Motor neuron (in vitro differentiated cells): Measurements from ENCODE around the gene CCDC121. TPM values are rescaled to one million over a fixed set of nuclear protein-coding genes. Genes with fewer than 3 reads are reported as not detected.
A peak's percentile ranks its signal among the peaks of the same experiment; 100 is the strongest.
"Not testable (repeated sequence)": the region's sequence is repeated elsewhere in the genome, so short reads cannot be mapped to it uniquely, and the experiment has no call there.

Experiments used
- ATAC-seq, 8 experiments: fragments of 200-7000 bp; cut with Tn5 transposase; replicated peaks in 6 of 8; 2 replicates each; pipeline ENCODE4 v1.8.0; 2021; ENCODE audit warnings: mild to moderate bottlenecking in 8 of 8, moderate library complexity in 8 of 8
- H3K27ac ChIP-seq, 2 donors: fragments of 250-450 bp; sonication (Bioruptor Pico); 2 replicates each; pipeline ENCODE4 v1.9.0; 2021; ENCODE audit warnings: antibody characterized with exemption in 2 of 2, mild to moderate bottlenecking in 2 of 2, moderate library complexity in 1 of 2
- H3K4me1 ChIP-seq, 2 donors: fragments of 250-450 bp; sonication (Bioruptor Pico); replicated peaks in 1 of 2; 2 replicates each; pipeline ENCODE4 v1.6.1; 2021; ENCODE audit warnings: antibody characterized with exemption in 2 of 2, mild to moderate bottlenecking in 2 of 2, moderate library complexity in 1 of 2
- H3K4me3 ChIP-seq, 5 donors: fragments of 250-450 bp; sonication (Bioruptor Pico); 2 replicates each; pipeline ENCODE4 v1.9.0; 2021; ENCODE audit warnings: antibody characterized with exemption in 5 of 5, mild to moderate bottlenecking in 5 of 5, moderate library complexity in 4 of 5
- WGBS, 10 experiments: fragments of 450-650 bp; shearing (Covaris generic); methylation state at CpG; one replicate each; pipeline ENCODE4 v1.0.0; 2022; 5-methylcytosine and 5-hydroxymethylcytosine counted together
- in situ Hi-C, 9 experiments: fragments of 400-800 bp; cut with MboI; loops; one replicate each; pipeline ENCODE4 v1.15.0; 2021; ENCODE audit warnings: low sequenced_read_pairs in 9 of 9, low pct_unique_long_range_greater_than_20kb in 2 of 9; ENCODE audit not compliant: unreplicated experiment in 9 of 9
- total RNA-seq, 8 experiments: library from RNA; unstranded; fragments of 300-600 nt; gene quantifications; 2 replicates each; pipeline versions ENCODE4 v1.2.3 to v1.2.4, GENCODE V29; 2022

The CCDC121 gene
- total RNA-seq, 8 experiments from 2014 or later, result 2.4 to 18.5 (median 6.5) TPM

DNA sequence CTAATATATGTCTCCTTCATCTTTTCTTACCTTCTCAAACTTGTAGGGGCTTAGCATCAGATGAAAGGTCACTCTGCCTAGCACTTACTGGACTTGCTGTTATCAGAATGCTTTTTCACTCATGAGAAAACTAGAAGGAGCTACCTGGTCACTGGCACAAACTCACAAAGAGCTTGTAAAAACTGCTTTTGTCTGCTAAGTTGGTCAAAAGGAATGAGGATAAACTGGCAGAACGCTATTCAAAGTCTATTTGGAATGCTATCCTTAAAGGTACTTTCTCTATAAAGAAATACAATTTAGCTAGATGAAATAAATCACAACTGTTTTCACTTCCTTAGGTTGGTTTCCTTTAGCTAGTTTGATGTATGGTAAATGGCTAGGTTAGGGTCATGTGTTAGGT, 2.5 kb downstream of the CCDC121 start:
- peaks cover 17 to 21% of the 10 kb centered on the region in 2 donors for H3K4me1 ChIP-seq
- 60 to 100% (median 90%) methylated on average over 1 of the region's 1 CpG; no CpG with 5 or more reads in 3 of the 10 experiments for WGBS, 10 experiments
- H3K4me3 ChIP-seq, H3K27ac ChIP-seq, ATAC-seq, in situ Hi-C loops: not testable (repeated sequence)

- in situ Hi-C loops, result no loop called here
- ATAC-seq, result no peak
- Histone ChIP-seq H3K27ac (no peak overlapping the region), H3K4me3 (no peak overlapping the region), H3K4me1 (peaks cover 15 to 21% of the 10 kb centered on the region in 2 donors)
These were observed 3.9 kb downstream of the CCDC121 start for GRCh38 chr2:27624943-27625342.

DNA sequence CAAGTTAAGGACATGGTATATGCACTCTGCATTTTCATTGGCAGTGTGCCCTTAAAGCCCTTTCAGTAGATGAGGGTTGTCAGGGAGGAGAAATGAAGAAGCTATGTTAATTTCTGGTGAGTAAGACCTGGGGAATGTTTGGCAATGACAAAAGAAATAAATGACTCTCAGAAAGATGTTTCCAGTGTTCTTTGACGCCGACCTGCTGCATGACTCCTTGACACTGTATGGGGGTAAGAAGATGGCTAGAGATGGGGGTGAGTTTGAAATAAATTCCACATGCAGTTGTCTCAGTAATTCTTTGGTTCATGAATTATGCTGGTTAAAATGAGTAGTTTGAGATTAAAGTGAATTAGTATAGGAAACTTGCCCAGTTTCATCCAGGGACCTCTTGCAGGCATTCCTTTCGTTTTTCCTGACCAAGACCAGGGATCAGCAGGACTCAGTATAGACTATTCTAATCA, 5.9 kb downstream of the CCDC121 start:
- peak; percentile 34 to 97 (median 72) for ATAC-seq
- WGBS, 10 experiments, result 0 to 100% (median 51%) methylated on average over 1 to 3 of the region's 3 CpGs
- no peak overlapping the region for H3K4me3 ChIP-seq
- peaks cover 10 to 17% of the 10 kb centered on the region in 2 donors for H3K4me1 ChIP-seq
- in situ Hi-C loops, result no loop called here
- H3K27ac ChIP-seq, result no peak overlapping the region

- Histone ChIP-seq H3K4me1 (peaks cover 0 to 4% of the 10 kb centered on the region in 2 donors), H3K27ac (no peak overlapping the region), H3K4me3 (no peak overlapping the region)
- peak in 1 of 8 experiments; percentile 5 for ATAC-seq
- in situ Hi-C loops, result no loop called here
- 0 to 100% (median 100%) methylated on average over 1 of the region's 1 CpG; no CpG with 5 or more reads in 3 of the 10 experiments for WGBS, 10 experiments
These were observed 7.3 kb downstream of the CCDC121 start for GRCh38 chr2:27621524-27621923.

DNA sequence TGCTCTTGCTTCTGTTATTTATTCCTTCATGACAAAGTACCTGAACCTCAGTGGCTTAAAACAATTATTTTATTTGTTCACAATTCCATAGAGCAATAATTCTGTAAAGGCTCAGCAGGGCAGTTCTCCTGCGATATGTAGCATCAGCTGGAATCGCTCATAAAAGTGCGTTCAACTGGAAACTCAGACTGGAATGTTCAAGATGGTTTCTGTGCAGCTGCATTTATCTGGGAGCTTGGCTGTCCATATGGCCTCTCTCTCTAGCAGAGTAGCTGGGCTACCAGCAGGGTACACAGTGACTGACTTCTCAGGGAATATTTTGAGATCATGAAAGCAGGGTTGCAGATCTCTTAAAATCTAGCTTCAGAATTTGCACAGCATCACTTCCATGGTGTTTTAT, 13.5 kb downstream of the CCDC121 start:
- Histone ChIP-seq H3K27ac (no peak overlapping the region), H3K4me3 (no peak overlapping the region), H3K4me1 (no peaks in the 10 kb centered on the region)
- 20 to 100% (median 88%) methylated on average over 1 to 3 of the region's 3 CpGs; no CpG with 5 or more reads in 3 of the 10 experiments for WGBS, 10 experiments
- ATAC-seq, result no peak
- in situ Hi-C loops, result no loop called here

- H3K4me3 ChIP-seq, result no peak overlapping the region
- no peak for ATAC-seq
- in situ Hi-C loops, result no loop called here
- H3K27ac ChIP-seq, result no peak overlapping the region
- H3K4me1 ChIP-seq, result no peaks in the 10 kb centered on the region
- WGBS, 10 experiments, result 86 to 100% (median 98%) methylated on average over 1 to 2 of the region's 2 CpGs; no CpG with 5 or more reads in 2 of the 10 experiments
These were observed 14.8 kb downstream of the CCDC121 start for GRCh38 chr2:27613985-27614384.

DNA sequence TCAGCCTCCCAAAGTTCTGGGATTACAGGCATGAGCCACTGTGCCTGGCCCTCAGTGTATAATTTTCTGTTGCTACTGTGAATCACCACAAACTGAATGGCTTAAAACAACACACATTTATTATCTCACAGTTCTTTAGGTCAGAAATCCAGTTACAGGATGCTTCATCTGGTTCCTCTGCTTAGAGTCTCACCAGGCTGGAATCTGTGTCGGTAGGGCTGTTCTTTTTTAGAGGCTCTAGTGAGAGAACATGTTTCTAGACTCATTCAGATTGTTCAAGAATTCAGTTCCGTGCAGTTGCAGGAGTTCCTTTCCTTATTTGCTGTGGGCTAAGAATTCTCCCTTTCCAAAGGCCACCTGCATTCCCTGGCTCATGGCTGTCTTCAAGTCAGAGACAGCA, 22.2 kb downstream of the CCDC121 start:
- WGBS, 10 experiments, result 78 to 100% (median 100%) methylated on average over 1 to 2 of the region's 2 CpGs; no CpG with 5 or more reads in 5 of the 10 experiments
- no peak for ATAC-seq

GRCh38 chr2:27596627-27597026, 32.2 kb downstream of the CCDC121 start:
- H3K4me3 ChIP-seq, result no peak overlapping the region
- 57 to 100% (median 100%) methylated on average over 1 of the region's 1 CpG; no CpG with 5 or more reads in 4 of the 10 experiments for WGBS, 10 experiments
- in situ Hi-C loops, result no loop called here
- no peak for ATAC-seq
- no peak overlapping the region for H3K27ac ChIP-seq
- no peaks in the 10 kb centered on the region for H3K4me1 ChIP-seq

More for the DNA sequence above, 22.2 kb downstream of the CCDC121 start:
- Histone ChIP-seq H3K4me1 (no peaks in the 10 kb centered on the region), H3K27ac (no peak overlapping the region), H3K4me3 (no peak overlapping the region)
- in situ Hi-C loops, result no loop called here

- WGBS, 10 experiments, result 88 to 100% (median 97%) methylated on average over 3 to 9 of the region's 9 CpGs; no CpG with 5 or more reads in 1 of the 10 experiments
- H3K27ac ChIP-seq, H3K4me1 ChIP-seq, ATAC-seq, in situ Hi-C loops, H3K4me3 ChIP-seq: not testable (repeated sequence)
These were observed 33.4 kb downstream of the CCDC121 start for GRCh38 chr2:27595412-27595811.

GRCh38 chr2:27594020-27594703, 34.6 kb downstream of the CCDC121 start:
- H3K4me3 ChIP-seq, ATAC-seq, in situ Hi-C loops, H3K4me1 ChIP-seq, H3K27ac ChIP-seq: not testable (repeated sequence)
- WGBS, 10 experiments, result 100% methylated on average over 1 to 4 of the region's 45 CpGs; no CpG with 5 or more reads in 7 of the 10 experiments

GRCh38 chr2:27593240-27593639, 35.6 kb downstream of the CCDC121 start:
- WGBS, 10 experiments, result 70 to 100% (median 97%) methylated on average over 1 to 2 of the region's 2 CpGs; no CpG with 5 or more reads in 4 of the 10 experiments
- H3K4me1 ChIP-seq, result no peaks in the 10 kb centered on the region
- ATAC-seq, result no peak
- in situ Hi-C loops, result no loop called here
- H3K4me3 ChIP-seq, result no peak overlapping the region
- H3K27ac ChIP-seq, result no peak overlapping the region

DNA sequence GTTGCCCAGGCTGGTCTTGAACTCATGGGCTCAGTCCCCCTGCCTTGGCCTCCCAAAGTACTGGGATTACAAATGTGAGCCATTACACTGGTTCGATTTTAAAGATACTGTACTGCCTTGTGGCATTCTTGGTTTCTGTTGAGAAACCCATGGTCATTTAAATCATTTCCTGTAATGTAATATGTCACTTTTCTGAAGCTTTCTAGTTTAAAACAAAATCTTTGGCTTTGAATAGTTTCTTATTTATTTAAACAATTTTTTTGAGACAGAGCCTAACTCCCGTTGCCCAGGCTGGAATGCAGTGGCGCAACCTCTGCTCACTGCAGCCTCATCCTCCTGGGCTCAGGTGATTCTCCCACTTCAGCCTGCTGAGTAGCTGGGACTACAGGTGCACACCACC, 37.1 kb downstream of the CCDC121 start:
- ATAC-seq, result no peak
- Histone ChIP-seq H3K27ac (no peak overlapping the region), H3K4me3 (no peak overlapping the region), H3K4me1 (no peaks in the 10 kb centered on the region)
- 81 to 100% (median 100%) methylated on average over 1 to 3 of the region's 3 CpGs; no CpG with 5 or more reads in 4 of the 10 experiments for WGBS, 10 experiments
- in situ Hi-C loops, result no loop called here

DNA sequence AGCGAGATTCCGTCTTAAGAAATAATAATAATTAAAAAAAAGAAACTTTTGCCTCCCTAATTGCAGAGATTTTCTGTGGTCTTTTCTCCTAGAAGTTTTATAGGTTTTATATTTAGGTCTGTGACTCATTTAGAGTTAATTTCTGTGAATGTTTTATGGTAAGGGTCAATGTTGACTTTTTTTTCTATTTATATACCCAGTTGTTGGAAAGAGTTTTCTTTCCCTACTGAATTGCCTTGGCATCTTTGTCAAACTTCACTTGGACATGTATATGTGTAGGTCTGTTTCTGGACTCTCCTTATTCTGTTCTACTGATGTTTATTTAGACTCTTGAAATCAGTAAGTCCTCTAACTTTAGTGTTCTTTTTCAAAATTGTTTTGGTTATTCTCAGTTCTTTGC, 40.5 kb downstream of the CCDC121 start:
- no peak for ATAC-seq
- WGBS, 10 experiments, result 93 to 100% (median 100%) methylated on average over 2 of the region's 2 CpGs; no CpG with 5 or more reads in 2 of the 10 experiments
- in situ Hi-C loops, result no loop called here
- H3K27ac ChIP-seq, result no peak overlapping the region
- H3K4me3 ChIP-seq, result no peak overlapping the region
- H3K4me1 ChIP-seq, result peaks cover 11 to 16% of the 10 kb centered on the region in 2 donors

DNA sequence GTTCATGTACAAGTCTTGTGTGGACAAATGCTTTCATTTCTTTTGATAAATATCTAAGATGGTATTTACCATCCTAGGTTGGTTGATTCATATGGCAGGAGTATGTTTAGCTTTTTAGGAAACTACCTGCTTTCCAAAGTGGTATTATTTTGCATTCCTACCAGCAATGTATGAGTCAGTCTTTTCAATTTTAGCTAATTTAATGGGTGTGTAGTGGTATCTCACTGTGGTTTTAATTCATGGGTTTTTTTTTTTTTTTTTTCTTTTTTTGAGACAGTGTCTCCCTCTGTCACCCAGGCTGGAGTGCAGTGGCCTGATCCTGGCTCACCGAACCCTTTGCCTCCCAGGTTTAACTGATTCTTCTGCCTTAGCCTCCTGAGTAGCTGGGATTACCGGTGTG, 41.8 kb downstream of the CCDC121 start:
- H3K4me3 ChIP-seq, result no peak overlapping the region
- peaks cover 11 to 21% of the 10 kb centered on the region in 2 donors for H3K4me1 ChIP-seq
- no peak overlapping the region for H3K27ac ChIP-seq
- in situ Hi-C loops, result no loop called here
- 83 to 100% (median 100%) methylated on average over 1 to 2 of the region's 2 CpGs; no CpG with 5 or more reads in 2 of the 10 experiments for WGBS, 10 experiments
- ATAC-seq, result no peak
